ENCODE results near the gene INPP5A. TPM values are rescaled to one million over a fixed set of nuclear protein-coding genes. Genes with fewer than 3 reads are reported as not detected.
"Not testable (repeated sequence)": the region's sequence is repeated elsewhere in the genome, so short reads cannot be mapped to it uniquely, and the experiment has no call there.

The INPP5A gene
- polyA plus RNA-seq, 10 donors, result 41.4 to 53.2 (median 47.6) TPM

DNA sequence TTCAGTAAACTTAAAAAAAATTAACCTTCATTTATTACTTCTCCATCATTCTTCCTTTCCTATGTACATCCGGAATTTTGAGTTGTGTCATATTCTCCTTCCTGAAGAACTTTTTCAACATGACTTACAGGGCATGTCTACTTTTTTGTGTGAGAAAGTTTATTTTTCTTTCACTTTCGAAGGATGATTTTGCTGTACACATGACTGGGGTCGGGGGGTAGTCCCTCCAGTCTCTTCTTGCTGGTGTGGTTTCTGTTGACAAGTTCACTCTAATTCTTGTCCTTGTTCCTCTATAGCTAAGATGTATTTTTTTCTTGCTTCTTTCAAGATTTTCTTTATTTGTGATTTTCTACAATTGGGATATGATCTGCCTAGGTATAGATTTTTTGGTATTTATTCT lies 55.8 kb downstream of the INPP5A start:
- DNase-seq, result no peak

- DNase-seq, result no peak
These were observed 56.6 kb downstream of the INPP5A start for GRCh38 chr10:132593900-132594876.

- DNase-seq, result no peak
These were observed 57.4 kb downstream of the INPP5A start for GRCh38 chr10:132595021-132595420.

- no peak for DNase-seq
These were observed 58.3 kb downstream of the INPP5A start for GRCh38 chr10:132595854-132596253.

DNA sequence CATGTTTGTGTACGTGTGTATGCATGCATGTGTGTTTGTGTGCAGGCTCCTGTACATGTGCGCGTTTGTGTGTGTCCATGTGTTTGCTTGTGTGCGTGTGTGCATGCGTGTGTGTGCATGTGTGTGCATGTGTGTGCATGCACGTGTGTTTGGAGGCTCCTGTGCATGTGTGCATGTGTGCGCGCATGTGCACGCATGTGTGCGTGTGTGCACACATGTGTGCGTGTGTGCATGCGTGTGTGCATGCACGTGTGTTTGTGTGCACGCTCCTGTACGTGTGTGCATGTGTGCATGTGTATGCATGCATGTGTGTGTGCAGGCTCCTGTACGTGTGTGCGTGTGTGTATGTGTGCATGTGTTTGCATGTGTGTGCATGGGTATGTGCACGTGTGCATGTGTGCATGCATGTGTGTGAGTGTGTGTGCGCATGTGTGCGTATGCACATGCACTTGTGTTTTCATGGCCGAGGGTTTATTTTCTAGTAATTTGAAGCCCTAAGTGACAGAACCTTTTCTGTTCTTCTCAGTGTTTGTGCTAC lies 59.2 kb downstream of the INPP5A start:
- no peak for DNase-seq

GRCh38 chr10:132597654-132598053 lies 60.1 kb downstream of the INPP5A start:
- DNase-seq, result no peak

DNA sequence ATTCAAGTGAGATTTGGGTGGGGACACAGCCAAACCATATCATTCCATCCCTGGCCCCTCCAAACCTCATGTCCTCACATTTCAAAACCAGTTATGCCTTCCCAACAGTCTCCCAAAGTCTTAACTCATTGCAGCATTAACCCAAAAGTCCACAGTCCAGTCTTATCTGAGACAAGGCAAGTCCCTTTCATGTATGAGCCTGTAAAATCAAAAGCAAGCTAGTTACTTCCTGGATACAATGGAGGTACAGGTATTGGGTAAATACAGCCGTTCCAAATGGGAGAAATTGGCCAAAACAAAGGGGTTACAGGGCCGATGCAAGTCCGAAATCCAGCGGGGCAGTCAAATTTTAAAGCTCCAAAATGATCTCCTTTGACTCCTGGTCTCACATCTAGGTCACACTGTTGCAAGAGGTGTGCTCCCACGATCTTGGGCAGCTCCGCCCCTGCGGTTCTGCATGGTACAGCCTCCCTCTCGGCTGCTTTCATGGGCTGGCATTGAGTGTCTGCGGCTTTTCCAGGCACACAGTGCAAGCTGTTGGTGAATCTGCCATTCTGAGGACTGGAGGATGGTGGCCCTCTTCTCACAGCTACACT lies 61.5 kb downstream of the INPP5A start:
- DNase-seq, result not testable (repeated sequence)

DNA sequence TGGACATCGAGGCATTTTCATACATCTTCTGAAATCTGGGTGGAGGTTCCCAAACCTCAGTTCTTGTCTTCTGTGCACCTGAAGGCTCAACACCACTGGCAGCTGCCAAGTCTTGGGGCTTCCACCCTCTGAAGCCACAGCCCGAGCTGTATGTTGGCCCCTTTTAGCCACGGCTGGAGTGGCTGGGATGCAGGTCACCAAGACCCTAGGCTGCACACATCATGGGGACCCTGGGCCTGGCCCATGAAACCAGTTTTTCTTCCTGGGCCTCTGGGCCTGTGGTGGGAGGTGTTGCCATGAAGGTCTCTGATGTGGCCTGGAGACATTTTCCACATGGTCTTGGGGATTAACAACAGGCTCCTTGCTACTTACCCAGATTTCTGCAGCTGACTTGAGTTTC lies 62.1 kb downstream of the INPP5A start:
- no peak for DNase-seq

- no peak for DNase-seq
These were observed 62.8 kb downstream of the INPP5A start for GRCh38 chr10:132600416-132600815.

- DNase-seq, result no peak
These were observed 64.0 kb downstream of the INPP5A start for GRCh38 chr10:132601567-132601966.

- DNase-seq, result no peak
These were observed 65.0 kb downstream of the INPP5A start for GRCh38 chr10:132602614-132603013.

- no peak for DNase-seq
These were observed 66.4 kb downstream of the INPP5A start for GRCh38 chr10:132603851-132604533.

DNA sequence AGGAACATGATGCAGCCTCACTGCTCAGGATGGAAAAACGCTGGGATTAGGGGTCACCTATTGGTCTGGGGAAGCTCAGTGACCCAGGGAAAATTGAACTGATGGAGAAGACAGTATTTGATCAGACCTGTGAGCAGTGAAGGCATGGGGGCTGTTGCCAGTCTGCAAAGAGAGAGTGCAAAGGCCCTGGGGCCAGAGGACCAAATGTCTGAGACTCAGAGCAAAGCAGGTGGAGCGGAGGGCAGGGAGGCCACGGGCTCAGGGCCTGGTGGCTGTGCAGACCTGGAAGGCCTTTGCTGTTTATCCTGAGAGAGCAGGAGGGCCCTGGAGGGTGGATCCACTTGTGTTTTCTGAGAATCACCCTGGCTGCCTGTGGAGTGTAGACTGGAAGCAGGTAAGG lies 67.1 kb downstream of the INPP5A start:
- no peak for DNase-seq

DNA sequence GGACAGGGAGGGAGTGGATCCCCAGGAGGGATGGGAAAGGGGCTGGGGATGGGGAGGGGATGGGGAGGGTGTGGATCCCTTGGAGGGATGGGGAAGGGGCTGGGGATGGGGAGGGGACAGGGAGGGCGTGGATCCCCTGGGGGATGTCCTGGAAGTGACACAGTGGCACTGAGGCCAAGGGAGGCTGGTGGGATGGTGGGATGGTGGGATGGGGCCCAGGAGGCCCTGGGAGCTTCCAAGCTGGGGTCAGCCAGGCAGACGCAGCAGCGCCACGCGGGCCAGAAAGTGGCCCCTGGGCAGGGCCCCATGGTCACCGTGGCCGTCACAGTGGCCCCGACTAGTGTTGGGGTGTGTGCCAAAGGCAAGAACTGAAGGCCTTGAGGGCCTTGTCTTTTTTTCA lies 67.8 kb downstream of the INPP5A start:
- DNase-seq, result no peak

DNA sequence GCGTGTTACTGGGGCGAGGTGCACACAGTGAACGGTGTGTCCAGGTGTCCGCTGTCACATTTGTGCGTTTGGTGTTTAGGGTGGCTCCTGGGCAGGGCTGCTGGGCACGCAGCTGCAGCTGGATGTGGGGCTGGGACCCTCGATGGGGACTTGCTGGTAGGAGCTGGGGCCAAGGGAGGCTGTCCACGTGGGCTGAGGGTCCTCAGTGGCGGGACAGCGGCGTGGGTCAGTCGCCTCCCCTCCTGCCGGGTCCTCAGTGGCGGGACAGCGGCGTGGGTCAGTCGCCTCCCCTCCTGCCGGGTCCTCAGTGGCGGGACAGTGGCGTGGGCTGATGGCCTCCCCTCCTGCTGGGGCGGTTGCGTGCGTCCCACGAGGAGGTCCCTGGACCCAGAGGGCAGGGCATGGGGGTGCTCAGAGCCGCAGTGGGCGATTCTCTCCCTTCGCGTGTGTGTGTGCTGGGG lies 68.5 kb downstream of the INPP5A start:
- no peak for DNase-seq

GRCh38 chr10:132606536-132607316 lies 69.1 kb downstream of the INPP5A start:
- DNase-seq, result peak; percentile 33 to 82 (median 44)

GRCh38 chr10:132607491-132607890 lies 69.9 kb downstream of the INPP5A start:
- DNase-seq, result no peak

GRCh38 chr10:132607961-132608495 lies 70.4 kb downstream of the INPP5A start:
- no peak for DNase-seq

- no peak for DNase-seq
These were observed 71.1 kb downstream of the INPP5A start for GRCh38 chr10:132608511-132609195.

- no peak for DNase-seq
These were observed 71.6 kb downstream of the INPP5A start for GRCh38 chr10:132609211-132609610.
